Measurements from ENCODE around the gene ZMAT5. TPM values are rescaled to one million over a fixed set of nuclear protein-coding genes. Genes with fewer than 3 reads are reported as not detected.

The ZMAT5 gene
- total RNA-seq, 1 experiment from 2014 or later, result 16.0 TPM

DNA sequence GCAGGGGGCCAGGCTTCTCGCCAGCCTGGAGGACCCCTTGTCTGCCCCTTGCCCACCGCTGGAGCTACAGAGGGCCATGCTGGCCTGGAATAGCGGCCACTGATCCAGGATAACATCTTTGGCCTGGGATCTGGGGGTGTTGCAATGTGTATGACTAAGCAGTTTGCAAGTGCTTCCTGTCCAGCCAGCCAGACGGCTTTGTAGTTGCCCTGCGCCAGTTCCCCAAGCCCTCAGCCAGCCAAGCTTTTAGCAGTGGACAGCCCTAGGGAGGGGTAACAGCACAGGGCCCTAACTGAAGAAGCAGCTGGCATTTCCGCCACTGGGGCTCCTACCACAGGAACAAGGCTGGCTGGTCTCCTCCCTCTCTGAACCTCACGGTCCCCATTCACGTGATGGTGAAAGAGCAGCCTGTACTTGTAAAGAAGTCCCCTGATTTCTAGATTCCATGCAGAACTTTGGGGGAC is 32.4 kb upstream of the ZMAT5 start:
- ChIA-PET POLR2A (interaction anchor here (0.6 to 1.5 kb wide), 2 partner anchors 27 to 39 kb away, joined by 3 read pairs; partner anchors contain the start of gene ASCC2), RAD21 (ENCODE audit: low non-redundant PET in 1 of 2, low total read pairs in 2 of 2, uncharacterized antibody in 2 of 2, unreplicated experiment in 2 of 2) (no interaction called here), CTCF (no interaction called here)
- no peaks in the 10 kb centered on the region for H3K79me2 ChIP-seq (ENCODE audit: insufficient read depth, low read length)
- DNase-seq (ENCODE audit: low read depth, low spot score), result peak; percentile 58
- H3K27me3 ChIP-seq (ENCODE audit: insufficient read depth, low read length), result no peaks in the 10 kb centered on the region
- H3K9ac ChIP-seq (ENCODE audit: low read length), result peak overlapping the region; percentile 34
- H3K36me3 ChIP-seq (ENCODE audit: control insufficient read depth in 1 of 2, insufficient read depth in 2 of 2, low read length in 2 of 2), result peaks cover 13 to 34% of the 10 kb centered on the region in 2 experiments; a peak in 3 of 4 replicates
- peak overlapping the region; percentile 67 for H3K27ac ChIP-seq (ENCODE audit: low read depth, low read length)
- H3K4me2 ChIP-seq (ENCODE audit: low read length), result peak overlapping the region; percentile 73
- no peaks in the 10 kb centered on the region for H3K9me2 ChIP-seq (ENCODE audit: insufficient read depth)
- ATAC-seq, result peak; percentile 90
- intact Hi-C loops (cut with micrococcal nuclease), result no loop called here
- no peak overlapping the region for H2AFZ ChIP-seq (ENCODE audit: low read depth, low read length, poor library complexity, severe bottlenecking)
- H4K20me1 ChIP-seq (ENCODE audit: insufficient read depth), result no peaks in the 10 kb centered on the region
- BruUV-seq (replicated peaks), result no TSS peak
- H3K4me1 ChIP-seq (ENCODE audit: control insufficient read depth in 1 of 2, insufficient read depth in 2 of 2, low read length in 2 of 2), result peaks cover 26 to 28% of the 10 kb centered on the region in 2 experiments
- no peaks in the 10 kb centered on the region for H3K9me3 ChIP-seq (ENCODE audit: control insufficient read depth in 1 of 2, insufficient read depth in 1 of 2, low read depth in 1 of 2, low read length in 2 of 2)
- peak overlapping the region in 1 of 2 experiments; percentile 26; a peak in 2 of 4 replicates for H3K4me3 ChIP-seq (replicated peaks in 1 of 2; ENCODE audit: low read depth in 1 of 2, low read length in 2 of 2)
- TF ChIP-seq CTCF (IDR thresholded peaks at IDR 0.05 in 2 of 3, conservative IDR thresholded peaks at IDR 0.05 in 1 of 3; ENCODE audit: borderline replicate concordance in 1 of 3, insufficient read depth in 1 of 3, low read depth in 2 of 3, low read length in 2 of 3) (0 out of 6 replicates have a peak, but pooled peaks of 1 of the 3 experiments have one; percentile 3), FOSL1 (IDR thresholded peaks at IDR 0.05; ENCODE audit: low read depth) (peak; percentile 71), ZNF274 (IDR thresholded peaks at IDR 0.05; ENCODE audit: low read depth, low read length) (no peak), SP1 (IDR thresholded peaks at IDR 0.05; ENCODE audit: low read depth) (peak; percentile 78), ZBTB33 (IDR thresholded peaks at IDR 0.05; ENCODE audit: extremely low read depth, insufficient replicate concordance, low read length) (no peak), POLR2AphosphoS5 (IDR thresholded peaks at IDR 0.05; ENCODE audit: low read depth, low read length) (peak; percentile 41), SRF (IDR thresholded peaks at IDR 0.05; ENCODE audit: low read depth) (no peak), SIN3A (IDR thresholded peaks at IDR 0.05; ENCODE audit: low read depth) (no peak), TCF7L2 (IDR thresholded peaks at IDR 0.05; ENCODE audit: borderline replicate concordance, extremely low read depth, insufficient read depth, insufficient read length) (peak; percentile 43), ZFX (IDR thresholded peaks at IDR 0.05) (no peak), CEBPB (IDR thresholded peaks at IDR 0.05; ENCODE audit: low read depth) (peak; percentile 98), EGR1 (IDR thresholded peaks at IDR 0.05; ENCODE audit: low read depth) (0 out of 2 replicates have a peak, but pooled peaks have one; percentile 19), YY1 (IDR thresholded peaks at IDR 0.05; ENCODE audit: extremely low read depth, insufficient replicate concordance, low read depth, low read length) (no peak), JUND (IDR thresholded peaks at IDR 0.05) (peak; percentile 69), MAX (IDR thresholded peaks at IDR 0.05) (no peak), CBX3 (IDR thresholded peaks at IDR 0.05; ENCODE audit: low read depth) (no peak), POLR2A (IDR thresholded peaks at IDR 0.05; ENCODE audit: borderline replicate concordance, extremely low read depth, insufficient read depth, insufficient read length) (no peak), EZH2 (IDR thresholded peaks at IDR 0.05) (no peak), REST (IDR thresholded peaks at IDR 0.05; ENCODE audit: low read depth) (no peak), RAD21 (IDR thresholded peaks at IDR 0.05; ENCODE audit: low read depth) (no peak)
- TF ChIP-seq, protein P1, sequence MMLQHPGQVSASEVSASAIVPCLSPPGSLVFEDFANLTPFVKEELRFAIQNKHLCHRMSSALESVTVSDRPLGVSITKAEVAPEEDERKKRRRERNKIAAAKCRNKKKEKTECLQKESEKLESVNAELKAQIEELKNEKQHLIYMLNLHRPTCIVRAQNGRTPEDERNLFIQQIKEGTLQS (IDR thresholded peaks at IDR 0.05), result no peak
